H9 (cell line): ENCODE data around the gene SUPT20HL1. TPM values are rescaled to one million over a fixed set of nuclear protein-coding genes. Genes with fewer than 3 reads are reported as not detected.

ENCODE experiments used
- DNase-seq: peaks from one replicate; pipeline ENCODE4 v3.0.0-alpha.2; 2017
- H2AFZ ChIP-seq: one replicate; pipeline ENCODE4 v1.6.1; 2013; ENCODE audit warnings: mild to moderate bottlenecking, low read length, control low read depth, moderate library complexity
- H2AK5ac ChIP-seq: 2 replicates; pipeline ENCODE4 v1.6.1; 2013; ENCODE audit warnings: low read length, control low read depth, mixed read lengths; ENCODE audit not compliant: insufficient read length
- H2BK120ac ChIP-seq: one replicate; pipeline ENCODE4 v1.6.1; 2013; ENCODE audit warnings: low read depth, mild to moderate bottlenecking, low read length, control low read depth, inconsistent platforms; ENCODE audit not compliant: poor library complexity, severe bottlenecking
- H2BK12ac ChIP-seq: 2 replicates; pipeline ENCODE4 v1.6.1; 2013; ENCODE audit warnings: low read length, control low read depth, mixed read lengths, low read depth; ENCODE audit not compliant: insufficient read length
- H2BK15ac ChIP-seq: 2 replicates; pipeline ENCODE4 v1.6.1; 2013; ENCODE audit warnings: low read depth, low read length, control low read depth
- H2BK20ac ChIP-seq: one replicate; pipeline ENCODE4 v1.6.1; 2013; ENCODE audit warnings: low read depth, mild to moderate bottlenecking, low read length, control low read depth, inconsistent platforms; ENCODE audit not compliant: poor library complexity, severe bottlenecking
- H2BK5ac ChIP-seq: 2 replicates; pipeline ENCODE4 v1.6.1; 2013; ENCODE audit warnings: low read length, control low read depth, mixed read lengths; ENCODE audit not compliant: insufficient read length
- H3K14ac ChIP-seq: 2 replicates; pipeline ENCODE4 v1.6.1; 2013; ENCODE audit warnings: low read length, control low read depth; ENCODE audit not compliant: insufficient read depth
- H3K18ac ChIP-seq: 2 replicates; pipeline ENCODE4 v1.6.1; 2013; ENCODE audit warnings: low read depth, mild to moderate bottlenecking, mixed read lengths, low read length, control low read depth; ENCODE audit not compliant: insufficient read length
- H3K23ac ChIP-seq: 2 replicates; pipeline ENCODE4 v1.6.1; 2013; ENCODE audit warnings: low read length, control low read depth, mixed read lengths, low read depth; ENCODE audit not compliant: insufficient read length
- H3K23me2 ChIP-seq: 2 replicates; pipeline ENCODE4 v1.6.1; 2013; ENCODE audit warnings: low read depth, mild to moderate bottlenecking, mixed read lengths, low read length, control low read depth; ENCODE audit not compliant: insufficient read length, poor library complexity, severe bottlenecking
- H3K27ac ChIP-seq: 2 replicates; pipeline ENCODE4 v1.5.1; 2013; ENCODE audit warnings: low read length, control low read depth, mixed read lengths, low read depth; ENCODE audit not compliant: insufficient read length
- H3K27me3 ChIP-seq: 2 replicates; pipeline ENCODE4 v1.6.1; 2013; ENCODE audit warnings: low read length, control low read depth, inconsistent platforms; ENCODE audit not compliant: insufficient read depth
- H3K4ac ChIP-seq: 2 replicates; pipeline ENCODE4 v1.6.1; 2013; ENCODE audit warnings: low read depth, mild to moderate bottlenecking, control low read depth, inconsistent platforms, low read length, moderate library complexity
- H3K4me1 ChIP-seq: 2 replicates; pipeline ENCODE4 v1.6.1; 2013; ENCODE audit warnings: low read length, control low read depth, inconsistent platforms; ENCODE audit not compliant: insufficient read depth
- H3K4me2 ChIP-seq: 2 replicates; pipeline ENCODE4 v1.6.1; 2013; ENCODE audit warnings: low read length, control low read depth, mixed read lengths; ENCODE audit not compliant: insufficient read length, insufficient read depth
- H3K56ac ChIP-seq: 2 replicates; pipeline ENCODE4 v1.6.1; 2013; ENCODE audit warnings: low read depth, mild to moderate bottlenecking, mixed read lengths, low read length, control low read depth; ENCODE audit not compliant: insufficient read length
- H3K79me1 ChIP-seq: 2 replicates; pipeline ENCODE4 v1.6.1; 2013; ENCODE audit warnings: low read depth, mild to moderate bottlenecking, moderate library complexity, low read length, control low read depth, inconsistent platforms; ENCODE audit not compliant: insufficient read depth, poor library complexity, severe bottlenecking
- H3K79me2 ChIP-seq: 2 replicates; pipeline ENCODE4 v1.6.1; 2013; ENCODE audit warnings: low read length, control low read depth, inconsistent platforms; ENCODE audit not compliant: insufficient read depth
- H3K9ac ChIP-seq: 2 replicates; pipeline ENCODE4 v1.6.1; 2013; ENCODE audit warnings: low read length, control low read depth, mixed read lengths; ENCODE audit not compliant: insufficient read length; ENCODE audit errors: extremely low read depth
- H3K9me3 ChIP-seq: one replicate; pipeline ENCODE4 v1.6.1; 2013; ENCODE audit warnings: low read depth, low read length, inconsistent platforms; ENCODE audit not compliant: control insufficient read depth
- H3T11ph ChIP-seq: one replicate; pipeline ENCODE4 v1.6.1; 2013; ENCODE audit warnings: mild to moderate bottlenecking, low read length, control low read depth, inconsistent platforms
- H4K20me1 ChIP-seq: one replicate; pipeline ENCODE4 v1.6.1; 2013; ENCODE audit not compliant: control insufficient read depth, insufficient read length, insufficient read depth
- H4K5ac ChIP-seq: 2 replicates; pipeline ENCODE4 v1.6.1; 2013; ENCODE audit warnings: low read depth, mild to moderate bottlenecking, mixed read lengths, low read length, control low read depth; ENCODE audit not compliant: insufficient read length
- H4K8ac ChIP-seq: replicated peaks from 2 replicates; pipeline ENCODE4 v1.6.1; 2013; ENCODE audit warnings: low read length, control low read depth, mixed read lengths, low read depth; ENCODE audit not compliant: insufficient read length
- H4K91ac ChIP-seq: 2 replicates; pipeline ENCODE4 v1.6.1; 2013; ENCODE audit warnings: low read depth, mild to moderate bottlenecking, moderate library complexity, mixed read lengths, low read length, control low read depth; ENCODE audit not compliant: insufficient read length
- H3K27ac Mint-ChIP-seq, 3 experiments: 2 replicates in 2 of 3; 3 replicates in 1 of 3; pipeline ENCODE4 v1.8.0; 2020 to 2021; ENCODE audit warnings: mixed read lengths in 3 of 3, mild to moderate bottlenecking in 1 of 3, moderate library complexity in 1 of 3
- H3K27me3 Mint-ChIP-seq: 2 replicates; pipeline ENCODE4 v1.8.0; 2021; ENCODE audit warnings: low read depth, mild to moderate bottlenecking, moderate library complexity, mixed read lengths
- H3K36me3 Mint-ChIP-seq, 3 experiments: 2 replicates in 2 of 3; 3 replicates in 1 of 3; pipeline ENCODE4 v1.8.0; 2020 to 2021; ENCODE audit warnings: low read depth in 3 of 3, mixed read lengths in 3 of 3; ENCODE audit not compliant: insufficient read depth in 1 of 3
- H3K4me1 Mint-ChIP-seq, 2 experiments: 2 replicates each; pipeline ENCODE4 v1.8.0; 2020; ENCODE audit warnings: mixed read lengths in 2 of 2
- H3K4me3 Mint-ChIP-seq, 2 experiments: 2 replicates in 1 of 2; 3 replicates in 1 of 2; pipeline ENCODE4 v1.8.0; 2020 to 2021; ENCODE audit warnings: mild to moderate bottlenecking in 2 of 2, mixed read lengths in 2 of 2, moderate library complexity in 1 of 2
- H3K9me3 Mint-ChIP-seq, 2 experiments: 2 replicates in 1 of 2; 3 replicates in 1 of 2; pipeline ENCODE4 v1.8.0; 2020; ENCODE audit warnings: mild to moderate bottlenecking in 2 of 2, mixed read lengths in 2 of 2, moderate library complexity in 1 of 2
- WGBS: extraction: QIAGEN DNeasy Blood & Tissue Kit; methylation state at CpG from one replicate; pipeline ENCODE4 v1.1.7; 2013; ENCODE audit warnings: missing lambda C conversion rate, low lambda C conversion rate, mixed read lengths; ENCODE audit not compliant: insufficient read length; ENCODE audit errors: extremely low coverage; 5-methylcytosine and 5-hydroxymethylcytosine counted together
- total RNA-seq: library from RNA; stranded (reverse); gene quantifications from 2 replicates; pipeline ENCODE4 v1.2.1, GENCODE V29; 2021
- TF ChIP-seq, protein P1 (sequence below): fragments of 200-600 bp; sonication (generic); conservative IDR thresholded peaks from 3 replicates; pipeline ENCODE4 v1.8.0; 2021; ENCODE audit warnings: antibody characterized with exemption, mild to moderate bottlenecking

SUPT20HL1 gene
- total RNA-seq, 1 experiment from 2014 or later = not detected

GRCh38 chrX:24341795-24342194, 18.6 kb upstream of the SUPT20HL1 start:
- Histone ChIP-seq H2BK120ac (no peak overlapping the region), H4K5ac (no peak overlapping the region), H3K23ac (no peak overlapping the region), H3K4ac (no peak overlapping the region), H3K56ac (no peak overlapping the region), H3K79me1 (no peaks in the 10 kb centered on the region), H3K9ac (no peak overlapping the region), H3K23me2 (no peaks in the 10 kb centered on the region), H3K79me2 (no peaks in the 10 kb centered on the region), H3K18ac (no peak overlapping the region), H3K9me3 (no peaks in the 10 kb centered on the region), H3K4me1 (no peaks in the 10 kb centered on the region), H3K4me2 (no peak overlapping the region), H2BK15ac (no peak overlapping the region), H4K20me1 (no peaks in the 10 kb centered on the region), H2BK20ac (no peak overlapping the region), H3K27ac (no peak overlapping the region), H4K8ac (no peak overlapping the region), H2BK12ac (no peak overlapping the region), H2AK5ac (no peak overlapping the region), H3T11ph (no peak overlapping the region), H3K14ac (no peak overlapping the region), H2AFZ (no peak overlapping the region), H2BK5ac (no peak overlapping the region), H3K27me3 (no peaks in the 10 kb centered on the region), H4K91ac (no peak overlapping the region)
- no peak for DNase-seq
- Mint-ChIP-seq H3K36me3 (no peaks in the 10 kb centered on the region), H3K4me3 (no peak overlapping the region), H3K27ac (no peak overlapping the region), H3K27me3 (peaks cover 2% of the 10 kb centered on the region; the same call in 1 of the 2 replicates), H3K9me3 (no peaks in the 10 kb centered on the region), H3K4me1 (peaks cover 0 to 4% of the 10 kb centered on the region in 2 experiments; a peak in 3 of 4 replicates)
- WGBS = no CpG with 5 or more reads among the region's 1 CpG
- TF ChIP-seq, protein P1, sequence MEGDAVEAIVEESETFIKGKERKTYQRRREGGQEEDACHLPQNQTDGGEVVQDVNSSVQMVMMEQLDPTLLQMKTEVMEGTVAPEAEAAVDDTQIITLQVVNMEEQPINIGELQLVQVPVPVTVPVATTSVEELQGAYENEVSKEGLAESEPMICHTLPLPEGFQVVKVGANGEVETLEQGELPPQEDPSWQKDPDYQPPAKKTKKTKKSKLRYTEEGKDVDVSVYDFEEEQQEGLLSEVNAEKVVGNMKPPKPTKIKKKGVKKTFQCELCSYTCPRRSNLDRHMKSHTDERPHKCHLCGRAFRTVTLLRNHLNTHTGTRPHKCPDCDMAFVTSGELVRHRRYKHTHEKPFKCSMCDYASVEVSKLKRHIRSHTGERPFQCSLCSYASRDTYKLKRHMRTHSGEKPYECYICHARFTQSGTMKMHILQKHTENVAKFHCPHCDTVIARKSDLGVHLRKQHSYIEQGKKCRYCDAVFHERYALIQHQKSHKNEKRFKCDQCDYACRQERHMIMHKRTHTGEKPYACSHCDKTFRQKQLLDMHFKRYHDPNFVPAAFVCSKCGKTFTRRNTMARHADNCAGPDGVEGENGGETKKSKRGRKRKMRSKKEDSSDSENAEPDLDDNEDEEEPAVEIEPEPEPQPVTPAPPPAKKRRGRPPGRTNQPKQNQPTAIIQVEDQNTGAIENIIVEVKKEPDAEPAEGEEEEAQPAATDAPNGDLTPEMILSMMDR = no peak
